ENCODE measurements around the gene PDE9A. TPM values are rescaled to one million over a fixed set of nuclear protein-coding genes. Genes with fewer than 3 reads are reported as not detected.

Gene PDE9A
- total RNA-seq, 1 donor from 2014 or later, result 58.7 TPM

DNA sequence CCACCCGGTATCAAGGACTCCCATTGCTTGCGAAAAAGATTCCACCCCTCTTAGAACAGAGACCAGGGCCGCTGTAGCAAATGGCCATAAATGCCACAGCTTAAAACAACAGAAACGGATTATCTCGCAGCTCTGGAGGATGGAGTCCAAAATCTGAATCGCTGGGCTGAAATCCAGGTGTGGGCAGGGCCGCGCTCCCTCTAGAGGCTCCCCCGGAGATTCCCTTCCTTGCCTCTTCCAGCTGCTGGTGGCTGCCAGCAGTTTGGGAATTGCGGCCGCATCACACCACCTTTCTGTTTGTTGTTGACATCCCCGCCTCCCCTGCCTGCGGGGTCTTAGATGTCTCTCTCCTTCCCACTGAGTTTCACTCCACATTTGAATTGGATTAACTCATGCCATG is 15.6 kb downstream of the PDE9A start:
- peaks cover 2% of the 10 kb centered on the region for H3K27me3 Mint-ChIP-seq (ENCODE audit: unreplicated experiment)
- TF ChIP-seq, protein P1, sequence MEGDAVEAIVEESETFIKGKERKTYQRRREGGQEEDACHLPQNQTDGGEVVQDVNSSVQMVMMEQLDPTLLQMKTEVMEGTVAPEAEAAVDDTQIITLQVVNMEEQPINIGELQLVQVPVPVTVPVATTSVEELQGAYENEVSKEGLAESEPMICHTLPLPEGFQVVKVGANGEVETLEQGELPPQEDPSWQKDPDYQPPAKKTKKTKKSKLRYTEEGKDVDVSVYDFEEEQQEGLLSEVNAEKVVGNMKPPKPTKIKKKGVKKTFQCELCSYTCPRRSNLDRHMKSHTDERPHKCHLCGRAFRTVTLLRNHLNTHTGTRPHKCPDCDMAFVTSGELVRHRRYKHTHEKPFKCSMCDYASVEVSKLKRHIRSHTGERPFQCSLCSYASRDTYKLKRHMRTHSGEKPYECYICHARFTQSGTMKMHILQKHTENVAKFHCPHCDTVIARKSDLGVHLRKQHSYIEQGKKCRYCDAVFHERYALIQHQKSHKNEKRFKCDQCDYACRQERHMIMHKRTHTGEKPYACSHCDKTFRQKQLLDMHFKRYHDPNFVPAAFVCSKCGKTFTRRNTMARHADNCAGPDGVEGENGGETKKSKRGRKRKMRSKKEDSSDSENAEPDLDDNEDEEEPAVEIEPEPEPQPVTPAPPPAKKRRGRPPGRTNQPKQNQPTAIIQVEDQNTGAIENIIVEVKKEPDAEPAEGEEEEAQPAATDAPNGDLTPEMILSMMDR (IDR thresholded peaks at IDR 0.05; ENCODE audit: partially characterized antibody, unreplicated experiment), result no peak
- H3K36me3 Mint-ChIP-seq (ENCODE audit: unreplicated experiment), result no peaks in the 10 kb centered on the region
- peaks cover 36% of the 10 kb centered on the region for H3K4me1 Mint-ChIP-seq (ENCODE audit: low read depth, unreplicated experiment)
- peaks cover 14% of the 10 kb centered on the region for H3K9me3 Mint-ChIP-seq (ENCODE audit: unreplicated experiment)
- H3K27ac Mint-ChIP-seq (ENCODE audit: unreplicated experiment), result no peak overlapping the region
- DNase-seq, result no peak
- peak overlapping the region; percentile 53 for H3K4me3 Mint-ChIP-seq (ENCODE audit: unreplicated experiment)

DNA sequence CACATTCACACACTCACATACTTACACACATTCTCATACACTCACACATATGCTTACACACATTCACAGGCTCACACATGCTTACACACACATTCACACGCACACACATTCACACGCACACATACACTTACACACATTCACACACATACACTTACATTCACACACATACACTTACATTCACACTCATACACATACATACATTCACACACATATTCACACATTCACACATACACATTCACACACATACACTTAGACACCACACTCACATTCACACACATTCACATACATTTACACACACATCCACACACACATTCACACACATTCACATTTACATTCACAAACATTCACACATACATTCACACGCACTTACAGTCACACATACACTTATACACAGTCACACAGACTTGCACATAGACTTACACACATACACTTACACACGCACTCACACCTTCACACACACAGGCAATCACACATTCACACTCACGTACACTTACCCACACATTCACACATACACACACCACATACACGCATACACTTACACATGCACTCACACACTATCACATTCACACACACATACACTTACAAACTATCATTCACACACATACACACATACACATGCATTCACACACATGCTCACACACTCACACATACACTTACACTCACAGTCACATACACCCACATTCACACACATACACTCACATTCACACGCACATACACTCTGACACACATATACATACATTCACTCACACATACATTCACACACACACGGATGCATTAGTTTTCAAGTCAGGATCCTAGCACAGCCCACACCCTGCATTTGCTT is 16.8 kb downstream of the PDE9A start:
- H3K4me1 Mint-ChIP-seq (ENCODE audit: low read depth, unreplicated experiment), result peaks cover 38% of the 10 kb centered on the region
- TF ChIP-seq, protein P1 (IDR thresholded peaks at IDR 0.05; ENCODE audit: partially characterized antibody, unreplicated experiment), result no peak
- peaks cover 2% of the 10 kb centered on the region for H3K27me3 Mint-ChIP-seq (ENCODE audit: unreplicated experiment)
- H3K4me3 Mint-ChIP-seq (ENCODE audit: unreplicated experiment), result no peak overlapping the region
- DNase-seq, result no peak
- no peaks in the 10 kb centered on the region for H3K36me3 Mint-ChIP-seq (ENCODE audit: unreplicated experiment)
- H3K27ac Mint-ChIP-seq (ENCODE audit: unreplicated experiment), result no peak overlapping the region
- H3K9me3 Mint-ChIP-seq (ENCODE audit: unreplicated experiment), result peaks cover 10% of the 10 kb centered on the region

DNA sequence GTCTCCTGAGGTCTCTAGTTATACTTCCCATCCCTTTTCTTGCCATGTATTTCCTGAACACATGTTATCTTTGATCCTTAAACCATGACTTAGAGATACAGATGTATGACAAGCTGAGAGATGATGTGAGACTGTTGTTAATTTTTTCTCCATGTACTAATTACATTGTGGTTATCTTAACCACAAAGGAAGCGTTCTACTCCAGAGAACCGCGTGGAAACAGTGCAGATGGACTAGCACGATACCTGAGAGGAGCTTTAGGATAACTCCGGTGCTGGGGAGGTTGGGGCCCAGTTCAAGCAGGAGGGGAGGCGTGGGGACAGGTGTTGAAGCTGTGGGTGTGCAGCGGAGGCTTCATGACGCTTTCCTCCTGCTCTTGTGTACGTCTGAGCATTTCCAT is 17.5 kb downstream of the PDE9A start:
- DNase-seq, result no peak

DNA sequence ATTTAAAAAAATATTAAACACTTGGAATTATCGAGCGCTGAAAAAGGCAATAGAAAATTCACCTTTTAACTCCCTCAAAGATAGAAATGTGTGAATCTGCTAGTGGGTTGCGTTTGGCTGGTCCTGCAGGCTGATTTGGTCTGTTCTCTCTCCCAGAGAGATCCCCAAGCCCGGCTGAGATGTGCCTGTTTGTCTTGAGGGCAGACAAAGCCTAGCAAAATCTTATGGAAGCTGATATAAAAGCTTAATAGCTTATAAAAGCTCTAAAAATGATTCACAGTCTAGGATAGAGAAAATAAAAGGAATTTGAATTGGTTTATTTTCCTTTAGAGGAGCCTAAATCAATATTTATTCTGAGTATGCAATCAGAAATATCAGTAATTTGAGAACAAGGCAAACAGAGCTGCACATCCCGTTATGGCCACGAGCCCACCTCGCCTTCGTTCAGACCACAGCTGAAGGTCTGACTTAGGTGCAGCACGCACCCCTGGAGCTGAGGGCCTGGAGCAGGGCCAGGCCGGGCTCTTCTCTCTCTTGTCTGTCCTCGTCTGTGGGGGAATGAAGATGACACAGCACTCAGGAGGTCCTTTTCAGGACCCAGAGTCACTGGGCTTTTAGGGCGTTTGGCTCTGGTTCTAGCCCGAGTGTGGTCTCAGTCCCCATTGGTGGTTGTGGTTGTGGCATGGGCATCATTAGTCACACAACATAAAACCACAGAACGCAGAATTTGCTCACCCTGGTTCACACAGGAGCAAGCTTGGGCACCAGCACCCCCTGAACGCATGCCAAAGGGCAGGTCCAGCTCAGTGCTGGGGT is 18.6 kb downstream of the PDE9A start:
- H3K4me1 Mint-ChIP-seq (ENCODE audit: low read depth, unreplicated experiment), result peaks cover 53% of the 10 kb centered on the region
- peaks cover 12% of the 10 kb centered on the region for H3K9me3 Mint-ChIP-seq (ENCODE audit: unreplicated experiment)
- no peak for DNase-seq
- no peaks in the 10 kb centered on the region for H3K36me3 Mint-ChIP-seq (ENCODE audit: unreplicated experiment)
- no peak overlapping the region for H3K27ac Mint-ChIP-seq (ENCODE audit: unreplicated experiment)
- H3K27me3 Mint-ChIP-seq (ENCODE audit: unreplicated experiment), result peaks cover 2% of the 10 kb centered on the region
- TF ChIP-seq, protein P1 (IDR thresholded peaks at IDR 0.05; ENCODE audit: partially characterized antibody, unreplicated experiment), result no peak
- no peak overlapping the region for H3K4me3 Mint-ChIP-seq (ENCODE audit: unreplicated experiment)

More for the DNA sequence above, 17.5 kb downstream of the PDE9A start:
- no peak overlapping the region for H3K27ac Mint-ChIP-seq (ENCODE audit: unreplicated experiment)
- TF ChIP-seq, protein P1 (IDR thresholded peaks at IDR 0.05; ENCODE audit: partially characterized antibody, unreplicated experiment), result no peak
- H3K4me1 Mint-ChIP-seq (ENCODE audit: low read depth, unreplicated experiment), result peaks cover 43% of the 10 kb centered on the region
- H3K9me3 Mint-ChIP-seq (ENCODE audit: unreplicated experiment), result peaks cover 9% of the 10 kb centered on the region
- H3K4me3 Mint-ChIP-seq (ENCODE audit: unreplicated experiment), result no peak overlapping the region
- H3K36me3 Mint-ChIP-seq (ENCODE audit: unreplicated experiment), result no peaks in the 10 kb centered on the region
- H3K27me3 Mint-ChIP-seq (ENCODE audit: unreplicated experiment), result peaks cover 2% of the 10 kb centered on the region

All from glutamatergic neuron (in vitro differentiated cells).